NCI-H2171 treated with DMSO at 0.1 percent for 48 hours (cell line): ENCODE data around the gene NUB1.

Source experiments
- DNase-seq: peaks from one replicate; lab custom pipeline; 2025; lab: John Stamatoyannopoulos, UW

NUB1 gene

GRCh38 chr7:151377406-151377805 is 35.8 kb downstream of the NUB1 start:
- no peak for DNase-seq

GRCh38 chr7:151378011-151378410 is 36.4 kb downstream of the NUB1 start:
- DNase-seq = no peak

GRCh38 chr7:151378496-151379192 is 37.0 kb downstream of the NUB1 start:
- DNase-seq = no peak

GRCh38 chr7:151379193-151379520 is 37.5 kb downstream of the NUB1 start:
- no peak for DNase-seq

GRCh38 chr7:151379534-151380198 is 38.1 kb downstream of the NUB1 start:
- no peak for DNase-seq

GRCh38 chr7:151380199-151381097 is 38.8 kb downstream of the NUB1 start:
- DNase-seq = no peak

- DNase-seq = no peak
Measured at GRCh38 chr7:151381098-151381347, 39.4 kb downstream of the NUB1 start.

GRCh38 chr7:151381348-151382078 is 39.9 kb downstream of the NUB1 start:
- DNase-seq = peak; percentile 33

- peak; percentile 73 for DNase-seq
Measured at GRCh38 chr7:151382079-151382885, 40.7 kb downstream of the NUB1 start.

GRCh38 chr7:151383638-151384351 is 42.2 kb downstream of the NUB1 start:
- no peak for DNase-seq

- DNase-seq = no peak
Measured at GRCh38 chr7:151384352-151384697, 42.7 kb downstream of the NUB1 start.

GRCh38 chr7:151384776-151385625 is 43.4 kb downstream of the NUB1 start:
- no peak for DNase-seq

- DNase-seq = no peak
Measured at GRCh38 chr7:151385626-151386300, 44.2 kb downstream of the NUB1 start.

GRCh38 chr7:151386301-151387160 is 44.9 kb downstream of the NUB1 start:
- no peak for DNase-seq

GRCh38 chr7:151387161-151388006 is 45.8 kb downstream of the NUB1 start:
- DNase-seq = no peak

- no peak for DNase-seq
Measured at GRCh38 chr7:151388007-151388297, 46.3 kb downstream of the NUB1 start.

GRCh38 chr7:151388430-151388829 is 46.8 kb downstream of the NUB1 start:
- DNase-seq = no peak
